ENCODE measurements around the gene HRCT1. TPM values are rescaled to one million over a fixed set of nuclear protein-coding genes. Genes with fewer than 3 reads are reported as not detected.

The HRCT1 gene
- not detected in 2 replicates for polyA plus RNA-seq

DNA sequence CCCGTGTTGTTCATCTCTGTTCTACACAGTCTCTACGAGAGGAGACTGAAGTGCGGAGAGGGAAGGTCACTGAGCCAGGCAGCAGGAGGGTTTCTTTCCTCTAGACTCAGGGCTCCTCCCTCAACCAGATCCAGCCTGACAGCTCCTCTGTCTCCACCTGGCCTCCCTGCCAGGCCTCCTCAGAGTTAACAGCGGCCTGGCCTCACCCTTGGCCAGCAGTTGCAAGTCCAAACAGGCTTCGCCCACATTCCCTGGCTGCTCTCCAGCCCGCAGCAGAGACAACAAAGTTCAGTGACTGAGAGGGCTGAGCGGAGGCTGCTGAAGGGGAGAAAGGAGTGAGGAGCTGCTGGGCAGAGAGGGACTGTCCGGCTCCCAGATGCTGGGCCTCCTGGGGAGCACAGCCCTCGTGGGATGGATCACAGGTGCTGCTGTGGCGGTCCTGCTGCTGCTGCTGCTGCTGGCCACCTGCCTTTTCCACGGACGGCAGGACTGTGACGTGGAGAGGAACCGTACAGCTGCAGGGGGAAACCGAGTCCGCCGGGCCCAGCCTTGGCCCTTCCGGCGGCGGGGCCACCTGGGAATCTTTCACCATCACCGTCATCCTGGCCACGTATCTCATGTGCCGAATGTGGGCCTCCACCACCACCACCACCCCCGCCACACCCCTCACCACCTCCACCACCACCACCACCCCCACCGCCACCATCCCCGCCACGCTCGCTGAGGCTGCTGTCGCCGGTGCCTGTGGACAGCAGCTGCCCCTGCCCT is at the start of gene HRCT1:
HRCT1 (plus strand) TSS at position 291 of the 768 bp plus-strand sequence; CDS start at position 377, 86 bp downstream.

DNA sequence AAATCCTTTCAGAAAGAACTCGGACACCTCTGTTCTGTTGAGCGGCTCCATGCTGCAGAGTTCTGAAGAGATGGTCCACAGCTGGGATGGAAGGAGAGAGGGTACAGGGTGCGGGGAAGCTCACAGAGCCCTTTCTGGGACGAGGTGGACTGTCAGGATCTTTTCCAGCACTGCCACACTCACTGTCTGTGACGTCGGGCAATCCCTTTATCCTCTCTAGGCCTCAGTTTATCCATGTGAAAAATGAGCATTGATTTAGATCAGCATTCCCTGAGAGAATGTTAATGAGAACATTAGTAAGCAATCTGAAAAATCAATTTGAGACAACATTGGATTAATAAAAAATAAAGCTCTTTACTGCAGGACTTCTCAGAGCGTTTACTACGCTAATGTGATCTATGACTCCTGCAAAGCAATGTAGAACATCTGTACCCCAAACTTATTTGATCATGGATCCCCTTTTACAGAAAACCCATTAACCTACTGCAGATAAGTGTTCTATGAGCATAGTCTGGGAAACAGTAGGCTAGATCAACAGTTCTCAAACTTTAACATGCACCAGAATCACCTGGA is 35.6 kb upstream of the HRCT1 start, which contains the start of gene OR13J1:
OR13J1 (minus strand) TSS at position 51 of the 573 bp plus-strand sequence; CDS start at position 51, 0 bp downstream.

DNA sequence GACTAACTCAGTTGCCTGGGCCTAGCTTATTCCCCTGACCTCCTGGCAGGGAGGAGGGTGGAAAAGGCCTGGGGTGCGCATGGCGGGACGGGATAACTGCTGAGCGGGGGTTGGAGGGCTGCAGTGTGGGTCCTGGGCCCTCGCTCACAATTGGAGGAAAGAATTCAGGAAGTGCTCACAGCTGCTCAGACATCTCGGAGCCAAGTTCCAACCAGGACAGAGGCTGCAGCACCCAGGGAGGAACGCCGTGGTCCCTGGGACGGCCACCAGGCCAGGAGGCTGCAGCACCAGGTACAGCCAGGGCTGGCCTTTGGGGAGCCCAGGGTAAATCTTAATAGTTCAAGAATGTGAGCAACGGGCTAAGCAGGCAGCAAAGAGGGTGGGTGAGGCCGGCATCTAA is 3.3 kb downstream of the HRCT1 start, which contains the start of gene SPAAR:
SPAAR (plus strand) TSS at position 217 of the 400 bp plus-strand sequence. CDS start 974 bp downstream, outside the sequence.

Other genes with a start within 250 kb of the HRCT1 start
- not detected in 2 replicates for gene RMRP, start 248.2 kb upstream of the HRCT1 start, polyA plus RNA-seq
- gene CCDC107, start 247.9 kb upstream of the HRCT1 start, polyA plus RNA-seq: 6.2 and 18.5 TPM in 2 replicates
- 0.21 TPM in 1 of 2 replicates, not detected in the other for gene ARHGEF39, start 241.0 kb upstream of the HRCT1 start, polyA plus RNA-seq
- gene CA9, start 232.3 kb upstream of the HRCT1 start, polyA plus RNA-seq: not detected in 2 replicates
- gene TPM2, start 216.3 kb upstream of the HRCT1 start, polyA plus RNA-seq: 11.3 and 17.9 TPM in 2 replicates
- gene TLN1, start 174.0 kb upstream of the HRCT1 start, polyA plus RNA-seq: 0.22 and 1.1 TPM in 2 replicates
- gene CREB3, start 173.5 kb upstream of the HRCT1 start, polyA plus RNA-seq: 14.3 and 17.7 TPM in 2 replicates
- 41.6 and 47.0 TPM in 2 replicates for gene GBA2, start 157.0 kb upstream of the HRCT1 start, polyA plus RNA-seq
- 0.98 and 2.6 TPM in 2 replicates for gene RGP1, start 156.9 kb upstream of the HRCT1 start, polyA plus RNA-seq
- gene MSMP, start 151.9 kb upstream of the HRCT1 start, polyA plus RNA-seq: 5.6 TPM in 1 of 2 replicates, not detected in the other
- 13.5 and 29.0 TPM in 2 replicates for gene NPR2, start 114.6 kb upstream of the HRCT1 start, polyA plus RNA-seq
- gene SPAG8, start 93.9 kb upstream of the HRCT1 start, polyA plus RNA-seq: 1.3 and 6.8 TPM in 2 replicates
- gene HINT2, start 91.2 kb upstream of the HRCT1 start, polyA plus RNA-seq: 14.5 and 34.4 TPM in 2 replicates
- not detected in 2 replicates for gene FAM221B, start 77.5 kb upstream of the HRCT1 start, polyA plus RNA-seq
- gene TMEM8B, start 77.0 kb upstream of the HRCT1 start, polyA plus RNA-seq: 7.1 and 9.0 TPM in 2 replicates
- gene OR13J1, start 35.8 kb upstream of the HRCT1 start, polyA plus RNA-seq: not detected in 2 replicates
- 0.42 and 0.52 TPM in 2 replicates for gene SPAAR, start 3.3 kb downstream of the HRCT1 start, polyA plus RNA-seq
- not detected in 2 replicates for gene OR2S2, start 52.0 kb downstream of the HRCT1 start, polyA plus RNA-seq
- gene RECK, start 130.7 kb downstream of the HRCT1 start, polyA plus RNA-seq: 3.4 and 4.3 TPM in 2 replicates
- gene GLIPR2, start 230.5 kb downstream of the HRCT1 start, polyA plus RNA-seq: 4.2 and 4.4 TPM in 2 replicates

Measured in Purkinje cell (primary cell).